H9 (cell line): ENCODE results near the gene URB1. TPM values are rescaled to one million over a fixed set of nuclear protein-coding genes. Genes with fewer than 3 reads are reported as not detected.
A peak's percentile ranks its signal among the peaks of the same experiment; 100 is the strongest.

Experiments
- DNase-seq: peaks from one replicate; pipeline ENCODE4 v3.0.0-alpha.2; 2017
- H2AFZ ChIP-seq: one replicate; pipeline ENCODE4 v1.6.1; 2013; ENCODE audit warnings: mild to moderate bottlenecking, low read length, control low read depth, moderate library complexity
- H2AK5ac ChIP-seq: 2 replicates; pipeline ENCODE4 v1.6.1; 2013; ENCODE audit warnings: low read length, control low read depth, mixed read lengths; ENCODE audit not compliant: insufficient read length
- H2BK120ac ChIP-seq: one replicate; pipeline ENCODE4 v1.6.1; 2013; ENCODE audit warnings: low read depth, mild to moderate bottlenecking, low read length, control low read depth, inconsistent platforms; ENCODE audit not compliant: poor library complexity, severe bottlenecking
- H2BK12ac ChIP-seq: 2 replicates; pipeline ENCODE4 v1.6.1; 2013; ENCODE audit warnings: low read length, control low read depth, mixed read lengths, low read depth; ENCODE audit not compliant: insufficient read length
- H2BK15ac ChIP-seq: 2 replicates; pipeline ENCODE4 v1.6.1; 2013; ENCODE audit warnings: low read depth, low read length, control low read depth
- H2BK20ac ChIP-seq: one replicate; pipeline ENCODE4 v1.6.1; 2013; ENCODE audit warnings: low read depth, mild to moderate bottlenecking, low read length, control low read depth, inconsistent platforms; ENCODE audit not compliant: poor library complexity, severe bottlenecking
- H2BK5ac ChIP-seq: 2 replicates; pipeline ENCODE4 v1.6.1; 2013; ENCODE audit warnings: low read length, control low read depth, mixed read lengths; ENCODE audit not compliant: insufficient read length
- H3K14ac ChIP-seq: 2 replicates; pipeline ENCODE4 v1.6.1; 2013; ENCODE audit warnings: low read length, control low read depth; ENCODE audit not compliant: insufficient read depth
- H3K18ac ChIP-seq: 2 replicates; pipeline ENCODE4 v1.6.1; 2013; ENCODE audit warnings: low read depth, mild to moderate bottlenecking, mixed read lengths, low read length, control low read depth; ENCODE audit not compliant: insufficient read length
- H3K23ac ChIP-seq: 2 replicates; pipeline ENCODE4 v1.6.1; 2013; ENCODE audit warnings: low read length, control low read depth, mixed read lengths, low read depth; ENCODE audit not compliant: insufficient read length
- H3K23me2 ChIP-seq: 2 replicates; pipeline ENCODE4 v1.6.1; 2013; ENCODE audit warnings: low read depth, mild to moderate bottlenecking, mixed read lengths, low read length, control low read depth; ENCODE audit not compliant: insufficient read length, poor library complexity, severe bottlenecking
- H3K27ac ChIP-seq: 2 replicates; pipeline ENCODE4 v1.5.1; 2013; ENCODE audit warnings: low read length, control low read depth, mixed read lengths, low read depth; ENCODE audit not compliant: insufficient read length
- H3K27me3 ChIP-seq: 2 replicates; pipeline ENCODE4 v1.6.1; 2013; ENCODE audit warnings: low read length, control low read depth, inconsistent platforms; ENCODE audit not compliant: insufficient read depth
- H3K4ac ChIP-seq: 2 replicates; pipeline ENCODE4 v1.6.1; 2013; ENCODE audit warnings: low read depth, mild to moderate bottlenecking, control low read depth, inconsistent platforms, low read length, moderate library complexity
- H3K4me1 ChIP-seq: 2 replicates; pipeline ENCODE4 v1.6.1; 2013; ENCODE audit warnings: low read length, control low read depth, inconsistent platforms; ENCODE audit not compliant: insufficient read depth
- H3K4me2 ChIP-seq: 2 replicates; pipeline ENCODE4 v1.6.1; 2013; ENCODE audit warnings: low read length, control low read depth, mixed read lengths; ENCODE audit not compliant: insufficient read length, insufficient read depth
- H3K56ac ChIP-seq: 2 replicates; pipeline ENCODE4 v1.6.1; 2013; ENCODE audit warnings: low read depth, mild to moderate bottlenecking, mixed read lengths, low read length, control low read depth; ENCODE audit not compliant: insufficient read length
- H3K79me1 ChIP-seq: 2 replicates; pipeline ENCODE4 v1.6.1; 2013; ENCODE audit warnings: low read depth, mild to moderate bottlenecking, moderate library complexity, low read length, control low read depth, inconsistent platforms; ENCODE audit not compliant: insufficient read depth, poor library complexity, severe bottlenecking
- H3K79me2 ChIP-seq: 2 replicates; pipeline ENCODE4 v1.6.1; 2013; ENCODE audit warnings: low read length, control low read depth, inconsistent platforms; ENCODE audit not compliant: insufficient read depth
- H3K9ac ChIP-seq: 2 replicates; pipeline ENCODE4 v1.6.1; 2013; ENCODE audit warnings: low read length, control low read depth, mixed read lengths; ENCODE audit not compliant: insufficient read length; ENCODE audit errors: extremely low read depth
- H3K9me3 ChIP-seq: one replicate; pipeline ENCODE4 v1.6.1; 2013; ENCODE audit warnings: low read depth, low read length, inconsistent platforms; ENCODE audit not compliant: control insufficient read depth
- H3T11ph ChIP-seq: one replicate; pipeline ENCODE4 v1.6.1; 2013; ENCODE audit warnings: mild to moderate bottlenecking, low read length, control low read depth, inconsistent platforms
- H4K20me1 ChIP-seq: one replicate; pipeline ENCODE4 v1.6.1; 2013; ENCODE audit not compliant: control insufficient read depth, insufficient read length, insufficient read depth
- H4K5ac ChIP-seq: 2 replicates; pipeline ENCODE4 v1.6.1; 2013; ENCODE audit warnings: low read depth, mild to moderate bottlenecking, mixed read lengths, low read length, control low read depth; ENCODE audit not compliant: insufficient read length
- H4K8ac ChIP-seq: replicated peaks from 2 replicates; pipeline ENCODE4 v1.6.1; 2013; ENCODE audit warnings: low read length, control low read depth, mixed read lengths, low read depth; ENCODE audit not compliant: insufficient read length
- H4K91ac ChIP-seq: 2 replicates; pipeline ENCODE4 v1.6.1; 2013; ENCODE audit warnings: low read depth, mild to moderate bottlenecking, moderate library complexity, mixed read lengths, low read length, control low read depth; ENCODE audit not compliant: insufficient read length
- H3K27ac Mint-ChIP-seq, 3 experiments: 2 replicates in 2 of 3; 3 replicates in 1 of 3; pipeline ENCODE4 v1.8.0; 2020 to 2021; ENCODE audit warnings: mixed read lengths in 3 of 3, mild to moderate bottlenecking in 1 of 3, moderate library complexity in 1 of 3
- H3K27me3 Mint-ChIP-seq: 2 replicates; pipeline ENCODE4 v1.8.0; 2021; ENCODE audit warnings: low read depth, mild to moderate bottlenecking, moderate library complexity, mixed read lengths
- H3K36me3 Mint-ChIP-seq, 3 experiments: 2 replicates in 2 of 3; 3 replicates in 1 of 3; pipeline ENCODE4 v1.8.0; 2020 to 2021; ENCODE audit warnings: low read depth in 3 of 3, mixed read lengths in 3 of 3; ENCODE audit not compliant: insufficient read depth in 1 of 3
- H3K4me1 Mint-ChIP-seq, 2 experiments: 2 replicates each; pipeline ENCODE4 v1.8.0; 2020; ENCODE audit warnings: mixed read lengths in 2 of 2
- H3K4me3 Mint-ChIP-seq, 2 experiments: 2 replicates in 1 of 2; 3 replicates in 1 of 2; pipeline ENCODE4 v1.8.0; 2020 to 2021; ENCODE audit warnings: mild to moderate bottlenecking in 2 of 2, mixed read lengths in 2 of 2, moderate library complexity in 1 of 2
- H3K9me3 Mint-ChIP-seq, 2 experiments: 2 replicates in 1 of 2; 3 replicates in 1 of 2; pipeline ENCODE4 v1.8.0; 2020; ENCODE audit warnings: mild to moderate bottlenecking in 2 of 2, mixed read lengths in 2 of 2, moderate library complexity in 1 of 2
- WGBS: extraction: QIAGEN DNeasy Blood & Tissue Kit; methylation state at CpG from one replicate; pipeline ENCODE4 v1.1.7; 2013; ENCODE audit warnings: missing lambda C conversion rate, low lambda C conversion rate, mixed read lengths; ENCODE audit not compliant: insufficient read length; ENCODE audit errors: extremely low coverage; 5-methylcytosine and 5-hydroxymethylcytosine counted together
- total RNA-seq: library from RNA; stranded (reverse); gene quantifications from 2 replicates; pipeline ENCODE4 v1.2.1, GENCODE V29; 2021
- TF ChIP-seq, protein P1 (sequence below): fragments of 200-600 bp; sonication (generic); conservative IDR thresholded peaks from 3 replicates; pipeline ENCODE4 v1.8.0; 2021; ENCODE audit warnings: antibody characterized with exemption, mild to moderate bottlenecking

Gene URB1
- total RNA-seq, 1 experiment from 2014 or later: 23.5 TPM

DNA sequence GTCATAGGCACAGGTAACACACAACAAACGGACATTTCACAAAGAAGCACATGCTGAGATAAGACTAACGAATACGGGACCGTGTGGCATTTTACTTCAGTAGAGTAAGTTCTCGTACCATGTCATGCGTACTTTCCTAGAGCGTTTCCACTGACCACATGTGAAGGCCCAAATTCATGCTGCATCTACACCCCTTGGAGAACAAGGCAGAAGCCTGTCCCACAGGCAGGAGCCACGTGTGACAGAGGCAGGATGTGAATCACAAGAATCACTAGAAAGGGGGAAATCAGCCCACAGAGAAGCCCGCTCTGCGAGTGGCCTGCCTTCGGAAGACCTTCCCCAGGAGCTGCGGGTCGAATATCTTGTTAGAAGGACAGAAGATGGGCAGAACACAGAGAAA lies 41.8 kb downstream of the URB1 start:
- no peak overlapping the region for H3K4ac ChIP-seq
- no peaks in the 10 kb centered on the region for H3K27me3 Mint-ChIP-seq
- no peak overlapping the region for H3K4me2 ChIP-seq
- H3K27ac Mint-ChIP-seq: no peak overlapping the region
- no peak overlapping the region for H3K27ac ChIP-seq
- H3K4me1 Mint-ChIP-seq: no peaks in the 10 kb centered on the region
- TF ChIP-seq, protein P1, sequence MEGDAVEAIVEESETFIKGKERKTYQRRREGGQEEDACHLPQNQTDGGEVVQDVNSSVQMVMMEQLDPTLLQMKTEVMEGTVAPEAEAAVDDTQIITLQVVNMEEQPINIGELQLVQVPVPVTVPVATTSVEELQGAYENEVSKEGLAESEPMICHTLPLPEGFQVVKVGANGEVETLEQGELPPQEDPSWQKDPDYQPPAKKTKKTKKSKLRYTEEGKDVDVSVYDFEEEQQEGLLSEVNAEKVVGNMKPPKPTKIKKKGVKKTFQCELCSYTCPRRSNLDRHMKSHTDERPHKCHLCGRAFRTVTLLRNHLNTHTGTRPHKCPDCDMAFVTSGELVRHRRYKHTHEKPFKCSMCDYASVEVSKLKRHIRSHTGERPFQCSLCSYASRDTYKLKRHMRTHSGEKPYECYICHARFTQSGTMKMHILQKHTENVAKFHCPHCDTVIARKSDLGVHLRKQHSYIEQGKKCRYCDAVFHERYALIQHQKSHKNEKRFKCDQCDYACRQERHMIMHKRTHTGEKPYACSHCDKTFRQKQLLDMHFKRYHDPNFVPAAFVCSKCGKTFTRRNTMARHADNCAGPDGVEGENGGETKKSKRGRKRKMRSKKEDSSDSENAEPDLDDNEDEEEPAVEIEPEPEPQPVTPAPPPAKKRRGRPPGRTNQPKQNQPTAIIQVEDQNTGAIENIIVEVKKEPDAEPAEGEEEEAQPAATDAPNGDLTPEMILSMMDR: no peak
- no CpG with 5 or more reads among the region's 13 CpGs for WGBS
- H4K20me1 ChIP-seq: no peaks in the 10 kb centered on the region
- H4K5ac ChIP-seq: no peak overlapping the region
- no peak overlapping the region for H3K4me3 Mint-ChIP-seq
- H4K91ac ChIP-seq: no peak overlapping the region
- H3K56ac ChIP-seq: no peak overlapping the region
- H3T11ph ChIP-seq: no peak overlapping the region
- no peak overlapping the region for H2BK120ac ChIP-seq
- H3K9ac ChIP-seq: no peak overlapping the region
- peak; percentile 16 for DNase-seq
- no peaks in the 10 kb centered on the region for H3K9me3 ChIP-seq
- H3K79me2 ChIP-seq: no peaks in the 10 kb centered on the region
- H2BK12ac ChIP-seq: no peak overlapping the region
- no peak overlapping the region for H2BK20ac ChIP-seq
- H3K23me2 ChIP-seq: no peaks in the 10 kb centered on the region
- H3K27me3 ChIP-seq: no peaks in the 10 kb centered on the region
- peaks cover 67 to 95% (median 88%) of the 10 kb centered on the region in 3 experiments for H3K36me3 Mint-ChIP-seq
- H2BK5ac ChIP-seq: no peak overlapping the region
- no peak overlapping the region for H3K18ac ChIP-seq
- H3K14ac ChIP-seq: no peak overlapping the region
- no peaks in the 10 kb centered on the region for H3K9me3 Mint-ChIP-seq
- H2AFZ ChIP-seq: no peak overlapping the region
- H2BK15ac ChIP-seq: no peak overlapping the region
- H3K23ac ChIP-seq: no peak overlapping the region
- H3K4me1 ChIP-seq: no peaks in the 10 kb centered on the region
- no peak overlapping the region for H2AK5ac ChIP-seq
- H3K79me1 ChIP-seq: no peaks in the 10 kb centered on the region
- H4K8ac ChIP-seq: no peak overlapping the region
